KBM-7 (cell line): Measurements from ENCODE around the gene LRRC40.

ENCODE experiments used
- DNase-seq: peaks from one replicate; pipeline ENCODE4 v3.0.0-alpha.2; 2015
- in situ Hi-C: fragments of 300-500 bp; cut with MboI; formaldehyde crosslinking; loops from 2 replicates; pipeline ENCODE4 v1.14.3; 2020; ENCODE audit warnings: low sequenced_read_pairs, low pct_unique_long_range_greater_than_20kb, mixed read lengths

Gene LRRC40

DNA sequence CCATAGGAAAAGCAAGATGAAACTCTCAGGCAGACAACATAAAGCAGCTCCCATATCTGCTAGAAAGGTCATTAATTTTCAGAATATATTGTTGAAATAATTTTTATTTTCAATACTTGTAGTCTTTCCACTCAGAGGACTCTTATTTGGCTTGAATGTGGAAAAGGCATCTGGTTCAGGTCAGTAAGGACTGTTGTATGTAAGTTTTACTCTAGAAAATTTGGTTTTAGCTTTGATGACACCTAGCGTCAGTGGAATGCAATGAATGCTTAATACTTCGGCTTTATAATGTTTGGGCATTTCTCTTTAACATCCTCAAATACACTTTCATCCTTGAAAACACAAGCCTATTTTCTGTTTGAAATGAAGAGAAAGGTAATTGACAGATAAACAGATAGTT, 63.3 kb downstream of the LRRC40 start:
- DNase-seq, result no peak
- in situ Hi-C loops, result no loop called here

DNA sequence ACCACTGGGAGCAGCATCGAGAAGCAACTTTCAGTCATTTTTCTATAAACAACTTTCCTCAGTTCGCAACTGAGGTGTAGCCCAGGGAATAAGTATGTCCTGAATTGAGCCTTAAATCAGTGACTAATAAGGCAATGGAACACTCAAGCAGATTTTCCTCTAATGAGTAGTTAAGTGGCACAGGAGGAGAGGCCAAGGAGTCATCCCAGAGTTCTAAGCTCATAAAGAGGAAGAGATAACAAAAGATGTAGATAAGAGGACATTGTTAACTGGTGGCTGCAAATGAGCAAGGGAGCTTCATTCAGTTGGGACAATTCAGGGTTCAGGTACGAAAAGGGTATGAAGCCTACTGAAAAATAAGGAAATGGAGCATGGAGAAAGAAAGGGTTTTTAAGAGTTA, 64.5 kb downstream of the LRRC40 start:
- in situ Hi-C loops, result no loop called here
- DNase-seq, result no peak

DNA sequence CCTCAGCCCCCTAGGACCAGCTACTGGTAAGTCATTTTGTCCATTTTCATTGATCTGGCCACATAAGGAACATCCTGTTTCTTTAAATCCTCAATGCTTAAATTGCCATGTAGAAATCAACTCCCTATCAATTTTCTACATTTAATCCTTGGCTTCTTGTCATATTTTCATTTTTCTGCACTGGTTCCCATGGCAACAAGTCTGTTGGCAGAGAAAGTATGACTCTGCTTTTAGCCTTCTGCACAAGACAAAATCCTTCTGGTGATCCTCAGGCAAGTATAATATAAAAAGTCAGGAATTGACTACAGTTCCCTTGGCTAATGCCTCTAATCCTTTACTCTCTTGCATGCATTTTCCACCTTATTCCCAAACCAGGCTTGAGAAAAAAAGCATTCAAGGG, 65.0 kb downstream of the LRRC40 start:
- in situ Hi-C loops, result no loop called here
- DNase-seq, result no peak

DNA sequence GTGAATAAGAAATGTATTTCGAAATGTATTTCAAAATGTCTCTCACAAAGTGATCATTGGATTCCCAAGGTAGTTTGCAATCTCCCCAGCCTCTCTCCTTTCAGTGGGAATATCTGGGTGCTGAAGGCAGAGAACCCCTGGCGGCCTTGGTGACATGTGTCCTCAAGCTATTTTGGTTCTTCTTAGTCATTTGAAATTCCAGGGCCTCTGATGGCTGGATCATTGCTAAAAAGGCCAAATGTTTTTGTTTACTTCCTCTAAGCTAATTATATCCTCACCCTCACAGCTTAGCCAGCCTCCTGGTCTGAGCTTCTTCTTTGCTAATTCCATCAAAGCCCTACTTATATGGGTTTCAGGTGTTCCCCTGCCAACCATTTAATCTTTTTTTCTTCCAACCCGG, 71.2 kb downstream of the LRRC40 start:
- DNase-seq, result no peak

DNA sequence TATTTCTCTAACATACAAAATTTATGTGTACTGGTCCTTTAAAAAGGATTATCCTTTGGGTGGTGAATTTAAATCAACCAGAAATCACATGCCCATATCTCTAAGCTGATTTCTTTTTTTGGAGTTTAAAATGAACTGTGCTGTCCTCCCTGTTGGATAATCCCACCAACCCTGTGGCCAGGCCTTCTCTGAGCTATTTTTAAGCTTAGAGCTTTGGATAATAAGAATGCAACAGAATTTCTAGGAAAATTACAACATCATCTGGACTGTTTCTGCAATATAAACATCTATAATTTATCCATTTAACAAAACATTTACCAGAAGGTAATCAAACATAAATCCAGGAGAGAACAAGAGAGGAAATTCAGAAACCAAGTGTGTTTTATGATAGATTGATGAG, 88.3 kb downstream of the LRRC40 start:
- no peak for DNase-seq
- in situ Hi-C loops, result no loop called here

More for the DNA sequence above, 71.2 kb downstream of the LRRC40 start:
- in situ Hi-C loops, result no loop called here

DNA sequence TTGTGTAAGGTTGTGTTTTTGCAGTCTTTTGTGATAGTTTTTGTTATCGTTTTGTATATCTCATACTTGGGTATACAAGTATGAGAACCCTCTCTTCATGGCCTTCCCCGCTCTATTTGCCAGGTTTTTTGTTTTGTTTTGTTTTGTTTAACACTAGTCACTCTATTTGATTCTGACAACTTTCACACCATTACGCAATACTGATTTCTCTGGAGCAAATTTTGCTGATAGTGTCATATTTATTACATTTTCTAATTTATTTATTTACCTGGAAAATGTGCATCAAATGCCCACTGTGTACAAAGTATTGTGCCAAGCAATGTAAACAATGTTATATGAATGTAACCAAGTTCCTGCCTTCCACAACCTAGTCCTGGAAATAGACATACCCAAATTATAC, 90.1 kb downstream of the LRRC40 start:
- in situ Hi-C loops, result no loop called here
- no peak for DNase-seq

DNA sequence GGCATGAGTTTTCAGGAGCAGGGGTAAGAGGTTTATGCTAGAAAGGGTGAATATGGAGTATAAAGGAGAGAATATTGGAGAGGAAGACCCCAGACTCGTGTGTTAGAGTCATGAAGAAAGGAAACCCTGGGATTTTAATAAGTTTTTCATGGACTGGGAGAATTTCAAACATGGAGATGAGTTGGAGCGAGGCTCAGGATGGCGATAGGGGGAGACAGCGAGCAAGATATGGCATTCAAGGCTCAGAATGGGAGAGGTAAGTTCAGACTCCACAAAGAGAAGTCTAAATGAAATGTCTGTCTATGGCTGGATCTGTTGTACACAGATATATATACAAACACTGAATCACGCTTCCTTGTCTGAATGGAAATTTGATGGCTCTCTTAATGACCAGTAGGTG, 92.5 kb downstream of the LRRC40 start:
- in situ Hi-C loops, result no loop called here
- no peak for DNase-seq

DNA sequence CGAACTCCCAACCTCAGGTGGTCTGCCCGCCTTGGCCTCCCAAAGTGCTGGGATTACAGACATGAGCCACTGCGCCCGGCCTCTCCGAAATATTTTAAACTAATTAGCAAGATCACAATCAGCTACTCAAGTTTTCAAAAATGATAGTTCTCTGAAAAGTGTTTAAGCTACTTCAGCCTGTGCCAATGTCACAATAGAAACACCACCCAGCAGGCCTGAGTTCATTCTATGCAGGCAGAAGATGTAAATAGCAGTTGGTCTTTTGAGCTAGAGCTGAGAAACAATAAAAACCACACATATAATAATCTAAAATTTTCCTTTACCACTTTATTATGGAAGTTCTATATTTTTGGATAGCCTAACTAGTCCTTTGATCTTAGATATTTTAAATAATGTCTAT, 96.1 kb downstream of the LRRC40 start:
- in situ Hi-C loops, result no loop called here
- DNase-seq, result no peak

DNA sequence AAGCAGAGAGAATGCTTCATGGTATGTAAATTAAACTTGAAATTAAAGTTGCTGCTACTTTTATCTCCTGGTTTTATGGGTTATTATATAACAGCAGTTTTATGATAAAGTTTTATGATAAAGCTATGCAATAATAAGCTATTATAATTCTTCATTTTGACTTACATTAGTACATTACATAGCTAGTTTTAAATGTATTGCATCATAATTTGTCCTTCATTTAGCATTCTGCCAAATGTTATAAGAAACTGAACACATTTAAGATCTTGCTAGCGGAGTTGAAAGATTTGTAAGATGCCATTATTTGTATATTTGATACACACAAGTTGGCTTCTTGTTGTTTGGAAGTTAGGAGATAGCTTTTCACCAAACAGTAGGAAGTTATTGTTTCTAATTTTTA, 101.6 kb downstream of the LRRC40 start:
- in situ Hi-C loops, result no loop called here
- DNase-seq, result no peak

DNA sequence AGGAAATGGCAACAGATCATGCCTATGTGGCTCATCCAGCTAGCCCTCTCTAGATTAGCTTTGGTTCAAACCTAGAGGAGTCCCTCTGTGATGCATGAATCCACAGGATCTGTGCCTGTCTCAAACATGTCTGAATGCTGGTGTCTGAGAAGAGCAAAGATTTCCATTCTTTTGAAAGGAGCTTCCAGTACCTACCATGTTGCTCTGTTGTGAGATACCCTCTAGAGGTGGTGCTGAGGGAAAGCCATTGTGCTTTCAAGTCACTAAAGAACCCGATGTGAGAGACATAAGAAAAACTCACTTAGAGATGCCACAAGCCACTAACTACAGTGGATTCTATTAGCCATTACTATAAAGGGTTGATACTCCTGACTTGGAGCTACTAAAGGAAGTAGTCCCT, 103.6 kb downstream of the LRRC40 start:
- in situ Hi-C loops, result no loop called here
- DNase-seq, result no peak

DNA sequence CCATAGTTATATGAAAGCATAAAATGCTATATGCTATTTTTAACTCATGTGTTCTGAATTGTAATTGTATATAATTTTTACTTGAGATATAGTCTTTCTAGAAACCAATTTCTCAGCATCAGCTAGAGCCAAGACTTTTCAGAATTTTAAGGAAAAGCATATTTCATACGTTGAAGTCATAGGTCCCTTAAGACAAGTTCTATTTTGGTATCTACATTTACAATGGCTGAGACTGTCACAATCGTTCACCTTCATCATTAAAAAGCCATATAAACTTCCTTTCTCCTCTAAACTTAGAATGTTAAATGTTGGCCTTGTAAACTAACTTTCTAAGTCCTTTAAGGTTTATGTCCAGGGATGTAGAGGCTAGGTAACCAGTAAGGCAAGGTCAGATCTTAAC, 104.1 kb downstream of the LRRC40 start:
- in situ Hi-C loops, result no loop called here

More for the DNA sequence above, 104.1 kb downstream of the LRRC40 start:
- no peak for DNase-seq
